ENCODE measurements around the gene TRIO. TPM values are rescaled to one million over a fixed set of nuclear protein-coding genes. Genes with fewer than 3 reads are reported as not detected.

Gene TRIO
- total RNA-seq, 4 donors from 2014 or later = 112 to 155 (median 145) TPM

GRCh38 chr5:14301186-14301585 lies 158.0 kb downstream of the TRIO start:
- WGBS = 91% methylated on average over 3 of the region's 3 CpGs
- no peaks in the 10 kb centered on the region for H3K27me3 ChIP-seq
- intact Hi-C loops (cut with DNase I) = no loop called here
- H3K4me1 ChIP-seq = peaks cover 37 to 40% (median 38%) of the 10 kb centered on the region in 4 donors
- no peak for DNase-seq (ENCODE audit: extremely low spot score)
- no peak overlapping the region for H3K27ac ChIP-seq (replicated peaks in 1 of 4)
- H3K4me3 ChIP-seq = no peak overlapping the region
- H3K9me3 ChIP-seq = no peaks in the 10 kb centered on the region
- peaks cover 0 to 61% (median 20%) of the 10 kb centered on the region in 4 donors for H3K36me3 ChIP-seq
- TF ChIP-seq POLR2A (IDR thresholded peaks at IDR 0.05; ENCODE audit: low read depth) (no peak), POLR2AphosphoS5 (IDR thresholded peaks at IDR 0.05) (no peak), CTCF (IDR thresholded peaks at IDR 0.05) (no peak), EP300 (IDR thresholded peaks at IDR 0.05) (no peak)

GRCh38 chr5:14302330-14302729 lies 159.2 kb downstream of the TRIO start:
- Histone ChIP-seq H3K4me1 (peaks cover 25 to 40% (median 38%) of the 10 kb centered on the region in 4 donors), H3K36me3 (peaks cover 0 to 56% (median 23%) of the 10 kb centered on the region in 4 donors), H3K4me3 (no peak overlapping the region), H3K27me3 (no peaks in the 10 kb centered on the region), H3K9me3 (no peaks in the 10 kb centered on the region), H3K27ac (replicated peaks in 1 of 4) (no peak overlapping the region)
- intact Hi-C loops (cut with DNase I) = no loop called here
- no peak for DNase-seq (ENCODE audit: extremely low spot score)
- WGBS = 95% methylated on average over 3 of the region's 3 CpGs
- TF ChIP-seq EP300 (IDR thresholded peaks at IDR 0.05) (no peak), POLR2AphosphoS5 (IDR thresholded peaks at IDR 0.05) (no peak), CTCF (IDR thresholded peaks at IDR 0.05) (no peak), POLR2A (IDR thresholded peaks at IDR 0.05; ENCODE audit: low read depth) (no peak)

GRCh38 chr5:14305045-14305444 lies 161.9 kb downstream of the TRIO start:
- Histone ChIP-seq H3K36me3 (peaks cover 0 to 57% (median 25%) of the 10 kb centered on the region in 4 donors), H3K4me3 (no peak overlapping the region), H3K4me1 (peaks cover 6 to 25% (median 18%) of the 10 kb centered on the region in 4 donors), H3K27me3 (no peaks in the 10 kb centered on the region), H3K9me3 (no peaks in the 10 kb centered on the region), H3K27ac (replicated peaks in 1 of 4) (no peak overlapping the region)
- TF ChIP-seq POLR2A (IDR thresholded peaks at IDR 0.05; ENCODE audit: low read depth) (no peak), POLR2AphosphoS5 (IDR thresholded peaks at IDR 0.05) (no peak), EP300 (IDR thresholded peaks at IDR 0.05) (no peak), CTCF (IDR thresholded peaks at IDR 0.05) (no peak)
- 75% methylated on average over 7 of the region's 7 CpGs for WGBS
- intact Hi-C loops (cut with DNase I) = no loop called here
- no peak for DNase-seq (ENCODE audit: extremely low spot score)

DNA sequence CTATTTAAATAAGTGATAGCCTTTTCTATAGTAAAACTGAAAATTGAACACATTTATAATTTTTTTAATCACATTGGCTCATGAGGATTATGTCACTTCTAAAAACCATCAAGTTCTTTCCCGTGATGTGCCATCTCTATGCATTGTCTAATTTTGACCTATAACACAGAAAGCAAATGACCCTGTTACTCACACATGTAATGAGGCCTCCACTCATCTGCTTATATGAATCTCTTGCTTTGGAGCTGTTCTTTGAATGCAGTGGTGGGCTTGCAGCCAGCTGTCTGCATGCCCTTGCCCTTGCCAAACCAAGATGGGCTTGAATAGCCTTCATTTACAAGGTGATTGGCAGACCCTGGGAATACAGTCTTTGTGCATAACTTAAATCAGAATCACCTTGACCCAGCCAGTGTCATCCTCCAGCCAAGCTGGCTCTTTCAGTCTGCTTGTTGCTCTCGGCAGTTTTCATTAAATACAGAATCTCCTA lies 163.2 kb downstream of the TRIO start:
- 72% methylated on average over 2 of the region's 2 CpGs for WGBS
- Histone ChIP-seq H3K27me3 (no peaks in the 10 kb centered on the region), H3K36me3 (peaks cover 5 to 59% (median 30%) of the 10 kb centered on the region in 4 donors), H3K4me3 (no peak overlapping the region), H3K4me1 (peaks cover 6 to 25% (median 18%) of the 10 kb centered on the region in 4 donors), H3K27ac (replicated peaks in 1 of 4) (no peak overlapping the region), H3K9me3 (no peaks in the 10 kb centered on the region)
- intact Hi-C loops (cut with DNase I) = no loop called here
- DNase-seq (ENCODE audit: extremely low spot score) = no peak
- TF ChIP-seq CTCF (IDR thresholded peaks at IDR 0.05) (no peak), POLR2AphosphoS5 (IDR thresholded peaks at IDR 0.05) (no peak), POLR2A (IDR thresholded peaks at IDR 0.05; ENCODE audit: low read depth) (no peak), EP300 (IDR thresholded peaks at IDR 0.05) (no peak)
